Measurements from ENCODE around the gene BIRC2.

- no peak for TF ChIP-seq POLR2A (IDR thresholded peaks at IDR 0.05; ENCODE audit: low read length)
- TF ChIP-seq, protein P1, sequence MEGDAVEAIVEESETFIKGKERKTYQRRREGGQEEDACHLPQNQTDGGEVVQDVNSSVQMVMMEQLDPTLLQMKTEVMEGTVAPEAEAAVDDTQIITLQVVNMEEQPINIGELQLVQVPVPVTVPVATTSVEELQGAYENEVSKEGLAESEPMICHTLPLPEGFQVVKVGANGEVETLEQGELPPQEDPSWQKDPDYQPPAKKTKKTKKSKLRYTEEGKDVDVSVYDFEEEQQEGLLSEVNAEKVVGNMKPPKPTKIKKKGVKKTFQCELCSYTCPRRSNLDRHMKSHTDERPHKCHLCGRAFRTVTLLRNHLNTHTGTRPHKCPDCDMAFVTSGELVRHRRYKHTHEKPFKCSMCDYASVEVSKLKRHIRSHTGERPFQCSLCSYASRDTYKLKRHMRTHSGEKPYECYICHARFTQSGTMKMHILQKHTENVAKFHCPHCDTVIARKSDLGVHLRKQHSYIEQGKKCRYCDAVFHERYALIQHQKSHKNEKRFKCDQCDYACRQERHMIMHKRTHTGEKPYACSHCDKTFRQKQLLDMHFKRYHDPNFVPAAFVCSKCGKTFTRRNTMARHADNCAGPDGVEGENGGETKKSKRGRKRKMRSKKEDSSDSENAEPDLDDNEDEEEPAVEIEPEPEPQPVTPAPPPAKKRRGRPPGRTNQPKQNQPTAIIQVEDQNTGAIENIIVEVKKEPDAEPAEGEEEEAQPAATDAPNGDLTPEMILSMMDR (IDR thresholded peaks at IDR 0.05) = no peak
- TF ChIP-seq RCOR1 (IDR thresholded peaks at IDR 0.05; ENCODE audit: low read depth, low read length) = no peak
- TF ChIP-seq CBX2 (IDR thresholded peaks at IDR 0.05; ENCODE audit: borderline replicate concordance, low read depth) = no peak
- TF ChIP-seq KDM5A (IDR thresholded peaks at IDR 0.05) = no peak
- TF ChIP-seq FOSL2 (IDR thresholded peaks at IDR 0.05) = no peak
- TF ChIP-seq FOSL2 (CRISPR knock-in tag; IDR thresholded peaks at IDR 0.05) = no peak
- no peak for TF ChIP-seq MYC (IDR thresholded peaks at IDR 0.05; ENCODE audit: borderline replicate concordance, low read length)
- no peak for TF ChIP-seq CHD4 (IDR thresholded peaks at IDR 0.05; ENCODE audit: borderline replicate concordance)
- no peak for TF ChIP-seq MAZ (IDR thresholded peaks at IDR 0.05; ENCODE audit: borderline replicate concordance, low read depth, low read length)
- TF ChIP-seq CHD2 (IDR thresholded peaks at IDR 0.05; ENCODE audit: low read length, partially characterized antibody) = no peak
- TF ChIP-seq SMC3 (IDR thresholded peaks at IDR 0.05) = no peak
These were observed 29.3 kb upstream of the BIRC2 start for GRCh38 chr11:102317768-102318103.

All from A549 (cell line).